ENCODE data around the gene SLIT3. TPM values are rescaled to one million over a fixed set of nuclear protein-coding genes. Genes with fewer than 3 reads are reported as not detected.

SLIT3 gene
- total RNA-seq, 3 donors from 2014 or later (not counting 1 experiment from before 2014, with no cell fraction given) = 0.34 to 0.80 TPM; not detected in 1

DNA sequence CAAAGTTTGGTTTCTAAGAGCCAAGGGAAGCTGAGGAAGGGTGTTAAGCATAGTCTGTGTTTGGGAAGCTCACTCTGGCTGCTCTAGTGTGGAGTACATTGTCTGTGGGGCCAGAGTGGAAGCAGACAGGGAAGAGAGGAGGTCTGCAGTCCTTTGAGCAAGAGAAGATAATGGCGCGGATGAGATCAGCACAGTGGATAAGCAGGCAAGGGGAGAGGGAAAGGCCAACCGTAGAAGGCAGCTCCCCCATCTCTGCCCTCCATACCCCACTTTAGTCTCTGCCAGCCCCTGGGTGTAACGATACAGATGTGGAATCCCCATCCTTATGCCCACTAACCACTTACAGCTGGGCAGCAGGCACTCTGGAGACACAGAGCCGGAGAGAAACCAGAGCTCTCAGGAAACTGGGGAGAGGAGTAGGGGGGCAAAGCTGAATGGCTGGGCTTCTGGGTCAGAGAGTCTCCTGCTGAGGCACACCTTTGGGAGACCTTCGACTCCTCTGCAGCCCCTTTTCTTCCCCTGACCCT lies 75.0 kb downstream of the SLIT3 start:
- H3K27ac ChIP-seq (ENCODE audit: low read length) = no peak overlapping the region
- Mint-ChIP-seq H3K27ac (no peak overlapping the region), H3K36me3 (no peaks in the 10 kb centered on the region), H3K27me3 (ENCODE audit: low read depth in 2 of 2) (peaks cover 5 to 7% of the 10 kb centered on the region in 2 donors), H3K4me3 (no peak overlapping the region), H3K4me1 (no peaks in the 10 kb centered on the region), H3K9me3 (no peaks in the 10 kb centered on the region)
- no peaks in the 10 kb centered on the region for H3K27me3 ChIP-seq (ENCODE audit: control insufficient read depth, insufficient read depth, low read length)
- no peak overlapping the region for H3K4me3 ChIP-seq (ENCODE audit: low read length)
- WGBS (ENCODE audit: insufficient coverage) = 89% methylated on average over 6 of the region's 6 CpGs
- ATAC-seq (no peak), DNase-seq (no peak)
- H3K36me3 ChIP-seq (ENCODE audit: control insufficient read depth, insufficient read depth, low read length) = no peaks in the 10 kb centered on the region
- H3K9me3 ChIP-seq (ENCODE audit: control insufficient read depth, insufficient read depth, low read length) = no peaks in the 10 kb centered on the region
- TF ChIP-seq, protein P1, sequence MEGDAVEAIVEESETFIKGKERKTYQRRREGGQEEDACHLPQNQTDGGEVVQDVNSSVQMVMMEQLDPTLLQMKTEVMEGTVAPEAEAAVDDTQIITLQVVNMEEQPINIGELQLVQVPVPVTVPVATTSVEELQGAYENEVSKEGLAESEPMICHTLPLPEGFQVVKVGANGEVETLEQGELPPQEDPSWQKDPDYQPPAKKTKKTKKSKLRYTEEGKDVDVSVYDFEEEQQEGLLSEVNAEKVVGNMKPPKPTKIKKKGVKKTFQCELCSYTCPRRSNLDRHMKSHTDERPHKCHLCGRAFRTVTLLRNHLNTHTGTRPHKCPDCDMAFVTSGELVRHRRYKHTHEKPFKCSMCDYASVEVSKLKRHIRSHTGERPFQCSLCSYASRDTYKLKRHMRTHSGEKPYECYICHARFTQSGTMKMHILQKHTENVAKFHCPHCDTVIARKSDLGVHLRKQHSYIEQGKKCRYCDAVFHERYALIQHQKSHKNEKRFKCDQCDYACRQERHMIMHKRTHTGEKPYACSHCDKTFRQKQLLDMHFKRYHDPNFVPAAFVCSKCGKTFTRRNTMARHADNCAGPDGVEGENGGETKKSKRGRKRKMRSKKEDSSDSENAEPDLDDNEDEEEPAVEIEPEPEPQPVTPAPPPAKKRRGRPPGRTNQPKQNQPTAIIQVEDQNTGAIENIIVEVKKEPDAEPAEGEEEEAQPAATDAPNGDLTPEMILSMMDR (IDR thresholded peaks at IDR 0.05) = no peak
- no peaks in the 10 kb centered on the region for H3K4me1 ChIP-seq (ENCODE audit: control insufficient read depth, insufficient read depth, low read length)
- intact Hi-C loops (cut with micrococcal nuclease) = no loop called here

DNA sequence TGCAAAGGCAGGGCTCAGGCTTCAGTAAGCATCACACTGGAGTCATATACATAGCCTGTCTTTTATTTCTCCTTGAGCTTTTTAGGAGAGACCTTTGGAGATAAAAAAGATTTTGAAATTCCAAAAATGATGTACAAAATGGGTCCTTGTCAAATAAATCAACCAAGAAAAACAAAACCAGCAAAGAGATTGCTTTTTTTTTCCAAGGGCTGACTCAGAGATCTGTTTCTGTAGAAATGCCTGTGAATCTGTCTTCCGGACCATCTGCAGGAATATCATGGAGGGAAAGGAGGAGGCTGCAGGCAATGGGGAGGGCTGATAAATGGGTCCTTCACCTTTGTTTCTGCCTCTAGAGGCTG lies 77.4 kb downstream of the SLIT3 start:
- Mint-ChIP-seq H3K27ac (no peak overlapping the region), H3K9me3 (no peaks in the 10 kb centered on the region), H3K4me1 (no peaks in the 10 kb centered on the region), H3K36me3 (no peaks in the 10 kb centered on the region), H3K4me3 (no peak overlapping the region), H3K27me3 (ENCODE audit: low read depth in 2 of 2) (peaks cover 2 to 7% of the 10 kb centered on the region in 2 donors)
- H3K36me3 ChIP-seq (ENCODE audit: control insufficient read depth, insufficient read depth, low read length) = no peaks in the 10 kb centered on the region
- no peak for DNase-seq
- 95% methylated on average over 1 of the region's 1 CpG for WGBS (ENCODE audit: insufficient coverage)
- intact Hi-C loops (cut with micrococcal nuclease) = no loop called here
- H3K9me3 ChIP-seq (ENCODE audit: control insufficient read depth, insufficient read depth, low read length) = no peaks in the 10 kb centered on the region
- no peak for ATAC-seq
- no peak overlapping the region for H3K27ac ChIP-seq (ENCODE audit: low read length)
- H3K27me3 ChIP-seq (ENCODE audit: control insufficient read depth, insufficient read depth, low read length) = no peaks in the 10 kb centered on the region
- TF ChIP-seq, protein P1 (IDR thresholded peaks at IDR 0.05) = no peak
- H3K4me3 ChIP-seq (ENCODE audit: low read length) = no peak overlapping the region
- no peaks in the 10 kb centered on the region for H3K4me1 ChIP-seq (ENCODE audit: control insufficient read depth, insufficient read depth, low read length)

DNA sequence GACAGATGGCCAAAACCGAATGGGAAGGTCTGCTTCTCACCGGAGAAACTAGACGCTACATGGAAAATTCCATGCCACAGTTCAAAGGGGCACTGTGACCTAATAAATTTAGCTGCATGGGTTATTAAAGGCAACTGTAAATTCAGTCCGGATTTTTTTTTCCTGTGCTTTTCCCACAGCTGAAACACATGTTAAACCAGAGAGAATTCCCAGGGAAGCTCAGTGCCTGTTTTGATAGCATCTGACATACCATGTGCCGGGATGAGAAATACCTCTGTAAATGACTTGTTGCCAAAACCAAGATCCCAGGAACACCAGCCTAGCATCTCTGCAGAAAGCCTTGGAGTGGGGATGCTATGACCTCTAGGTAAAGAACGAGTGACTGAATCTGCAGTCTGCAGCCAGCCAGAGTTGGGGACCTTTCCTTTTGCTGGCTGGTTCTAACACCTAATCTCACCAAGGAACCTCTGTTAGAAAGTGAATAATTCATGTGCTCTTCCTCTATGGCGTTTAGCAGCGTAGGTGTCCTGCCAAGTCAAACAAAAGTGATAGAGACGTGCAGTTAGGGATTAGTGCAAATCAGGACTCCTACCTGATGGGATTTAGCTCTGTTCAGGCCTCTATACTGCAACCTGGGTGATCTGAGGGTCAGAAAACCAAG lies 77.9 kb downstream of the SLIT3 start:
- intact Hi-C loops (cut with micrococcal nuclease) = no loop called here
- Histone ChIP-seq H3K9me3 (ENCODE audit: control insufficient read depth, insufficient read depth, low read length) (no peaks in the 10 kb centered on the region), H3K36me3 (ENCODE audit: control insufficient read depth, insufficient read depth, low read length) (no peaks in the 10 kb centered on the region), H3K27ac (ENCODE audit: low read length) (no peak overlapping the region), H3K4me3 (ENCODE audit: low read length) (no peak overlapping the region), H3K4me1 (ENCODE audit: control insufficient read depth, insufficient read depth, low read length) (no peaks in the 10 kb centered on the region), H3K27me3 (ENCODE audit: control insufficient read depth, insufficient read depth, low read length) (no peaks in the 10 kb centered on the region)
- Mint-ChIP-seq H3K9me3 (no peaks in the 10 kb centered on the region), H3K27me3 (ENCODE audit: low read depth in 2 of 2) (peaks cover 2 to 7% of the 10 kb centered on the region in 2 donors), H3K27ac (no peak overlapping the region), H3K4me1 (no peaks in the 10 kb centered on the region), H3K36me3 (no peaks in the 10 kb centered on the region), H3K4me3 (no peak overlapping the region)
- WGBS (ENCODE audit: insufficient coverage) = 73% methylated on average over 9 of the region's 9 CpGs
- TF ChIP-seq, protein P1 (IDR thresholded peaks at IDR 0.05) = no peak
- ATAC-seq (no peak), DNase-seq (no peak)

DNA sequence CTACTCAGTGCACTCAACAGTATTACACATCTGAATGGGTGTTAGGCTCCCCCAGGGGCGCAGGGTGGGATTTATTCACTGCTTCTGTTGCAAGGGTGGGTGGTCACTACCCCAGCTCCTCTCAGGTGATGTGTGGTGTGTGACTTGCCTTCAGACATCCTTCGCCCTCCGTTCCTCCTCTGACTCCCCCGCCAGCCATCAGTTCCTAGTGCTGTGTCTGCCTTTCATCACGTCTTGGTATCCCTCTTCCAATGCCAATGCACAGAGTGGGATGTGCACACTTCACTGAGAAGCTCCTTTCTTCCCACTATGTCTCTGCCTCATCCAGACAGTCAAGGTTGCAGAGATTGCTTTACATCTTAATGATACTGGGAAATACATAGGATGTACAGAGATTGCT lies 79.4 kb downstream of the SLIT3 start:
- Histone ChIP-seq H3K9me3 (ENCODE audit: control insufficient read depth, insufficient read depth, low read length) (no peaks in the 10 kb centered on the region), H3K27me3 (ENCODE audit: control insufficient read depth, insufficient read depth, low read length) (no peaks in the 10 kb centered on the region), H3K4me1 (ENCODE audit: control insufficient read depth, insufficient read depth, low read length) (no peaks in the 10 kb centered on the region), H3K27ac (ENCODE audit: low read length) (no peak overlapping the region), H3K36me3 (ENCODE audit: control insufficient read depth, insufficient read depth, low read length) (no peaks in the 10 kb centered on the region), H3K4me3 (ENCODE audit: low read length) (no peak overlapping the region)
- DNase-seq (no peak), ATAC-seq (no peak)
- intact Hi-C loops (cut with micrococcal nuclease) = no loop called here
- H3K27ac Mint-ChIP-seq = no peak overlapping the region
- 87% methylated on average over 4 of the region's 5 CpGs for WGBS (ENCODE audit: insufficient coverage)
- no peaks in the 10 kb centered on the region for H3K36me3 Mint-ChIP-seq
- no peaks in the 10 kb centered on the region for H3K4me1 Mint-ChIP-seq
- no peak overlapping the region for H3K4me3 Mint-ChIP-seq
- peaks cover 2 to 7% of the 10 kb centered on the region in 2 donors for H3K27me3 Mint-ChIP-seq (ENCODE audit: low read depth in 2 of 2)
- TF ChIP-seq, protein P1 (IDR thresholded peaks at IDR 0.05) = no peak
- no peaks in the 10 kb centered on the region for H3K9me3 Mint-ChIP-seq

Measured in natural killer cell (primary cell).